HepG2 (cell line): Measurements from ENCODE around the gene TMEM131. TPM values are rescaled to one million over a fixed set of nuclear protein-coding genes. Genes with fewer than 3 reads are reported as not detected.

Experiments
- ATAC-seq: fragments of 200-7000 bp; cut with Tn5 transposase; 3 replicates; pipeline ENCODE4 v1.9.1; 2020; ENCODE audit warnings: mild to moderate bottlenecking, moderate library complexity
- BruUV-seq: library from RNA; stranded (reverse); fragments of 400-500 nt; replicated peaks from 2 replicates; lab custom pipeline; 2021; lab: Mats Ljungman, UMichigan
- CTCF ChIA-PET: fragments of 300-600 bp; formaldehyde crosslinking; extraction: SDS; loops from one replicate; lab custom pipeline; 2021; ENCODE audit warnings: low total read pairs, inconsistent platforms, low intra/inter-chr PET ratio; lab: Yijun Ruan, JAX
- POLR2A ChIA-PET: fragments of 350-600 bp; sonication (Branson Sonifier 250); formaldehyde crosslinking; loops from one replicate; lab custom pipeline; 2020; ENCODE audit warnings: antibody characterized with exemption, inconsistent platforms; lab: Yijun Ruan, JAX
- DNase-seq: peaks from one replicate; pipeline ENCODE4 v3.0.0-alpha.2; 2015; ENCODE audit warnings: low spot score
- FAIRE-seq: peaks from 3 replicates; lab custom pipeline; 2011; peaks lifted over from hg19 to GRCh38; lab: Jason Lieb, UNC
- H2AFZ ChIP-seq: one replicate; pipeline ENCODE4 v1.6.1; 2011; ENCODE audit warnings: low read length, inconsistent platforms
- H3K27ac ChIP-seq: fragments of 300-600 bp; 3 replicates; pipeline ENCODE4 v1.8.0; 2011; ENCODE audit warnings: mixed run types, mild to moderate bottlenecking, mixed read lengths, low read length, inconsistent platforms; ENCODE audit not compliant: insufficient read depth; ENCODE audit errors: extremely low read length
- H3K27me3 ChIP-seq, 2 experiments: fragments of 200-600 bp in 1 of 2; 2 replicates in 1 of 2; 3 replicates in 1 of 2; pipeline versions ENCODE4 v1.6.0 to v1.8.0; 2011; ENCODE audit warnings: low read length in 2 of 2, mild to moderate bottlenecking in 2 of 2, moderate library complexity in 2 of 2, inconsistent platforms in 1 of 2; ENCODE audit not compliant: insufficient read depth in 2 of 2, control insufficient read depth in 1 of 2
- H3K36me3 ChIP-seq, 2 experiments: fragments of 200-600 bp in 1 of 2; replicated peaks in 1 of 2; 2 replicates in 1 of 2; 3 replicates in 1 of 2; pipeline versions ENCODE4 v1.5.1 to v1.8.0; 2011; ENCODE audit warnings: low read length in 2 of 2, inconsistent platforms in 1 of 2; ENCODE audit not compliant: insufficient read depth in 2 of 2, control insufficient read depth in 1 of 2
- H3K4me1 ChIP-seq: 2 replicates; pipeline ENCODE4 v1.5.1; 2012; ENCODE audit warnings: low read length, inconsistent platforms; ENCODE audit not compliant: insufficient read depth
- H3K4me2 ChIP-seq: 2 replicates; pipeline ENCODE4 v1.6.0; 2011; ENCODE audit warnings: low read depth, low read length, inconsistent platforms
- H3K4me3 ChIP-seq, 3 experiments: fragments of 200-600 bp in 1 of 3; sonication (generic), shearing (Covaris generic) in 1 of 3; replicated peaks in 1 of 3; 2 replicates each; pipeline ENCODE4 v1.5.1; 2011 to 2016; ENCODE audit warnings: low read length in 3 of 3, inconsistent platforms in 2 of 3, low read depth in 2 of 3, mild to moderate bottlenecking in 2 of 3, control low read depth in 1 of 3, mixed read lengths in 1 of 3; ENCODE audit not compliant: insufficient read depth in 1 of 3
- H3K79me2 ChIP-seq: one replicate; pipeline ENCODE4 v1.6.1; 2011; ENCODE audit warnings: low read length, inconsistent platforms; ENCODE audit not compliant: insufficient read depth
- H3K9ac ChIP-seq: 2 replicates; pipeline ENCODE4 v1.6.0; 2011; ENCODE audit warnings: mild to moderate bottlenecking, low read depth, low read length, inconsistent platforms; ENCODE audit not compliant: insufficient read depth
- H3K9me3 ChIP-seq: 2 replicates; pipeline ENCODE4 v1.5.1; 2012; ENCODE audit warnings: mild to moderate bottlenecking, low read length
- H4K20me1 ChIP-seq: 2 replicates; pipeline ENCODE4 v1.6.0; 2011; ENCODE audit warnings: inconsistent platforms, mild to moderate bottlenecking, low read length, moderate library complexity; ENCODE audit not compliant: insufficient read depth
- ARID3A ChIP-seq: IDR thresholded peaks from 2 replicates; pipeline ENCODE4 v1.6.1; 2012; ENCODE audit warnings: low read depth, low read length, improper control_type of control experiment
- BCL6 ChIP-seq: IDR thresholded peaks from 2 replicates; pipeline ENCODE4 v1.6.1; 2016; ENCODE audit warnings: missing genetic modification reagents, missing compliant biosample characterization
- GATAD2A ChIP-seq: IDR thresholded peaks from 2 replicates; pipeline ENCODE4 v1.6.1; 2016
- HNF4A ChIP-seq: sonication (generic); formaldehyde crosslinking; IDR thresholded peaks from 2 replicates; pipeline ENCODE4 v1.4.0; 2020; ENCODE audit warnings: missing genetic modification reagents
- JUND ChIP-seq: sonication (generic); formaldehyde crosslinking; IDR thresholded peaks from 2 replicates; pipeline ENCODE4 v1.8.0; 2022; ENCODE audit warnings: mild to moderate bottlenecking, missing genetic modification reagents
- NFE2 ChIP-seq: sonication (generic); formaldehyde crosslinking; IDR thresholded peaks from 2 replicates; pipeline ENCODE4 v1.4.0; 2020; ENCODE audit warnings: missing genetic modification reagents
- NR2F6 ChIP-seq, 2 experiments: IDR thresholded peaks; 2 replicates each; pipeline ENCODE4 v1.6.1; 2016; ENCODE audit warnings: antibody characterized with exemption in 1 of 2, mild to moderate bottlenecking in 1 of 2
- RARA ChIP-seq: IDR thresholded peaks from 2 replicates; pipeline ENCODE4 v1.6.1; 2016; ENCODE audit warnings: missing genetic modification reagents, missing compliant biosample characterization
- RCOR2 ChIP-seq: IDR thresholded peaks from 2 replicates; pipeline ENCODE4 v1.6.1; 2016; ENCODE audit warnings: missing biosample characterization, missing genetic modification reagents
- SOX13 ChIP-seq, 3 experiments: fragments of 450-650 bp in 1 of 3; sonication (generic) in 1 of 3; formaldehyde crosslinking in 1 of 3; IDR thresholded peaks in 2 of 3; conservative IDR thresholded peaks in 1 of 3; 2 replicates each; pipeline versions ENCODE4 v1.5.0 to v1.6.1; 2016 to 2020; ENCODE audit warnings: antibody characterized with exemption in 1 of 3, mild to moderate bottlenecking in 1 of 3, missing compliant biosample characterization in 1 of 3, missing genetic modification reagents in 1 of 3, moderate library complexity in 1 of 3
- TBL1XR1 ChIP-seq: fragments of 150-350 bp; IDR thresholded peaks from 2 replicates; pipeline ENCODE4 v1.6.1; 2014; ENCODE audit warnings: borderline replicate concordance, low read length; ENCODE audit not compliant: partially characterized antibody
- TEAD3 ChIP-seq: optimal IDR thresholded peaks from 2 replicates; pipeline ENCODE3; 2016; ENCODE audit warnings: borderline replicate concordance
- THAP11 ChIP-seq: IDR thresholded peaks from 2 replicates; pipeline ENCODE4 v1.6.1; 2016; ENCODE audit warnings: missing biosample characterization, missing genetic modification reagents
- ZBTB49 ChIP-seq: sonication (generic); formaldehyde crosslinking; IDR thresholded peaks from 2 replicates; pipeline ENCODE4 v1.4.0; 2020; ENCODE audit warnings: missing genetic modification reagents, borderline replicate concordance
- ZNF138 ChIP-seq: sonication (generic); formaldehyde crosslinking; IDR thresholded peaks from 2 replicates; pipeline ENCODE4 v1.5.0; 2020; ENCODE audit warnings: mild to moderate bottlenecking, low read depth, missing genetic modification reagents
- ZNF644 ChIP-seq: IDR thresholded peaks from 2 replicates; pipeline ENCODE4 v1.6.1; 2016; ENCODE audit warnings: low read depth
- WGBS: methylation state at CpG from one replicate; pipeline ENCODE4 v1.1.6; 2017; ENCODE audit warnings: low lambda C conversion rate; 5-methylcytosine and 5-hydroxymethylcytosine counted together
- in situ Hi-C: cut with HindIII; loops from 2 replicates; pipeline ENCODE4 v1.10.0; 2017; ENCODE audit warnings: low pct_unique_long_range_greater_than_20kb; ENCODE audit not compliant: extremely low pct_ligation_motif_present
- intact Hi-C: fragments of 100-400 bp; cut with micrococcal nuclease; formaldehyde crosslinking; loops from one replicate; pipeline ENCODE4 v1.10.0; 2022; ENCODE audit not compliant: unreplicated experiment
- polyA plus RNA-seq, 8 experiments: library from polyadenylated mRNA; depleted of rRNA in 3 of 8; stranded (reverse) in 7 of 8; unstranded in 1 of 8; fragments of >200 nt; fragmentation: Illumina TruSeq in 4 of 8; extraction: Trizol in 4 of 8; gene quantifications; 2 replicates each; pipeline versions ENCODE4 v1.2.1 to v1.2.3, GENCODE V29; 2011 to 2016; ENCODE audit warnings: low read depth in 4 of 8, missing spikeins in 1 of 8, mixed read lengths in 1 of 8; ENCODE audit not compliant: insufficient read depth in 1 of 8
- total RNA-seq, 5 experiments: library from RNA; depleted of rRNA; stranded (reverse); fragments of >200 nt; fragmentation: Illumina TruSeq; extraction: Trizol; gene quantifications; 2 replicates each; pipeline ENCODE4 v1.2.3, GENCODE V29; 2016; ENCODE audit warnings: low read depth in 1 of 5

Gene TMEM131
- total and polyA plus RNA-seq, 2 of the 13 experiments (the other 11 are each of a cell fraction or from before 2014, with no cell fraction given) = 17.9 to 19.5 TPM

- peak; percentile 50; the same call in 1 of the 2 replicates for TF ChIP-seq ARID3A
- TF ChIP-seq THAP11 (CRISPR knock-in tag) = 0 out of 2 replicates have a peak, but pooled peaks have one; percentile 32
- TF ChIP-seq SOX13 (IDR thresholded peaks at IDR 0.05) = no peak
- peak in 1 of 2 experiments; percentile 75; a peak in 2 of 4 replicates for TF ChIP-seq SOX13 (CRISPR knock-in tag; conservative IDR thresholded peaks at IDR 0.05 in 1 of 2, IDR thresholded peaks at IDR 0.05 in 1 of 2)
- 0 out of 2 replicates have a peak, but pooled peaks have one; percentile 23 for TF ChIP-seq HNF4A (CRISPR knock-in tag)
Observed at GRCh38 chr2:97970293-97971060, 25.3 kb downstream of the TMEM131 start (continued).

GRCh38 chr2:97969081-97970067 lies 26.4 kb downstream of the TMEM131 start:
- peaks cover 94% of the 10 kb centered on the region for H3K79me2 ChIP-seq
- BruUV-seq = no TSS peak
- CTCF ChIA-PET = no interaction called here
- no peaks in the 10 kb centered on the region for H3K36me3 ChIP-seq
- H3K27ac ChIP-seq = peak overlapping the region; percentile 61
- peaks cover 60% of the 10 kb centered on the region for H3K4me1 ChIP-seq
- peak overlapping the region; percentile 57 for H3K4me2 ChIP-seq
- peaks cover 50% of the 10 kb centered on the region for H4K20me1 ChIP-seq
- WGBS = 54% methylated on average over 4 of the region's 4 CpGs
- no peak overlapping the region for H3K9ac ChIP-seq
- no peaks in the 10 kb centered on the region for H3K27me3 ChIP-seq
- intact Hi-C loops = no loop called here
- in situ Hi-C loops = no loop called here
- DNase-seq (peak; percentile 78), ATAC-seq (peak; percentile 71), FAIRE-seq (peak; percentile 32)
- H3K9me3 ChIP-seq = peaks cover 16% of the 10 kb centered on the region; the same call in 1 of the 2 replicates
- no peak overlapping the region for H2AFZ ChIP-seq
- no peak overlapping the region for H3K4me3 ChIP-seq
- POLR2A ChIA-PET = no interaction called here
- TF ChIP-seq GATAD2A (CRISPR knock-in tag) (peak; percentile 28; the same call in 1 of the 2 replicates), BCL6 (CRISPR knock-in tag) (0 out of 2 replicates have a peak, but pooled peaks have one; percentile 24), TBL1XR1 (peak; percentile 32), TEAD3 (peak; percentile 32), NR2F6 (IDR thresholded peaks at IDR 0.05) (0 out of 2 replicates have a peak, but pooled peaks have one; percentile 15), NR2F6 (CRISPR knock-in tag; IDR thresholded peaks at IDR 0.05) (0 out of 2 replicates have a peak, but pooled peaks have one; percentile 29), ZBTB49 (no peak), JUND (no peak), NFE2 (CRISPR knock-in tag) (peak; percentile 53; the same call in 1 of the 2 replicates), RCOR2 (CRISPR knock-in tag) (0 out of 2 replicates have a peak, but pooled peaks have one; percentile 8), ZNF644 (CRISPR knock-in tag) (peak; percentile 70), RARA (peak; percentile 57), SOX13 (IDR thresholded peaks at IDR 0.05) (no peak), SOX13 (CRISPR knock-in tag; conservative IDR thresholded peaks at IDR 0.05 in 1 of 2, IDR thresholded peaks at IDR 0.05 in 1 of 2) (peak in 1 of 2 experiments; percentile 37; a peak in 1 of 4 replicates), ZNF138 (no peak)
